HCT116 (cell line): ENCODE measurements around the gene TTC1. TPM values are rescaled to one million over a fixed set of nuclear protein-coding genes. Genes with fewer than 3 reads are reported as not detected.

ENCODE experiments used
- ATAC-seq: fragments of 200-7000 bp; cut with Tn5 transposase; 2 replicates; pipeline ENCODE4 v1.9.1; 2020; ENCODE audit warnings: mild to moderate bottlenecking, moderate library complexity
- BruUV-seq: library from RNA; stranded (reverse); fragments of 400-500 nt; replicated peaks from 2 replicates; lab custom pipeline; 2021; lab: Mats Ljungman, UMichigan
- CTCF ChIA-PET: fragments of 300-600 bp; sonication (Branson Sonifier 250); formaldehyde crosslinking; loops from one replicate; lab custom pipeline; 2021; ENCODE audit warnings: antibody characterized with exemption; lab: Charles Lee
- POLR2A ChIA-PET: fragments of 300-600, 350-600 bp; sonication (Branson Sonifier 250); formaldehyde crosslinking; loops from one replicate; lab custom pipeline; 2021; ENCODE audit warnings: antibody characterized with exemption; lab: Charles Lee
- RAD21 ChIA-PET, 2 experiments: fragments of 300-600 bp; sonication (Branson Sonifier 250); formaldehyde crosslinking; loops; one replicate each; lab custom pipeline; 2023; ENCODE audit warnings: low total read pairs in 2 of 2; ENCODE audit not compliant: uncharacterized antibody in 2 of 2, unreplicated experiment in 2 of 2, low non-redundant PET in 1 of 2; lab: Charles Lee
- DNase-seq: peaks from one replicate; pipeline ENCODE4 v3.0.0-alpha.2; 2010; ENCODE audit warnings: low read depth, low spot score
- H2AFZ ChIP-seq: fragments of 200-600 bp; shearing (Covaris generic), sonication (generic); 2 replicates; pipeline ENCODE4 v1.6.1; 2017; ENCODE audit warnings: low read depth, mixed run types, mixed read lengths, antibody characterized with exemption, low read length; ENCODE audit not compliant: poor library complexity, severe bottlenecking
- H3K27ac ChIP-seq: 2 replicates; pipeline ENCODE4 v1.5.1; 2012; ENCODE audit warnings: low read depth, low read length
- H3K27me3 ChIP-seq: fragments of 200-600 bp; sonication (generic); 2 replicates; pipeline ENCODE4 v1.6.1; 2016; ENCODE audit warnings: mixed run types, low read length, mixed read lengths; ENCODE audit not compliant: insufficient read depth
- H3K36me3 ChIP-seq, 2 experiments: fragments of 200-500 bp in 1 of 2; fragments of 200-600 bp in 1 of 2; sonication (Bioruptor generic) in 1 of 2; sonication (generic) in 1 of 2; 2 replicates each; pipeline versions ENCODE4 v1.5.1 to v1.6.1; 2014 to 2016; ENCODE audit warnings: low read length in 2 of 2, inconsistent platforms in 1 of 2, mixed read lengths in 1 of 2, mixed run types in 1 of 2; ENCODE audit not compliant: insufficient read depth in 2 of 2, control insufficient read depth in 1 of 2
- H3K4me1 ChIP-seq, 2 experiments: fragments of 200-600 bp in 1 of 2; sonication (generic) in 1 of 2; 2 replicates each; pipeline versions ENCODE4 v1.5.1 to v1.6.1; 2012 to 2017; ENCODE audit warnings: low read length in 2 of 2, inconsistent platforms in 1 of 2, mild to moderate bottlenecking in 1 of 2, mixed read lengths in 1 of 2, mixed run types in 1 of 2, moderate library complexity in 1 of 2; ENCODE audit not compliant: insufficient read depth in 2 of 2, control insufficient read depth in 1 of 2
- H3K4me2 ChIP-seq: fragments of 200-600 bp; sonication (generic); 2 replicates; pipeline ENCODE4 v1.6.1; 2017; ENCODE audit warnings: mixed run types, low read length, mixed read lengths
- H3K4me3 ChIP-seq, 2 experiments: fragments of 200-600 bp in 1 of 2; sonication (generic) in 1 of 2; replicated peaks in 1 of 2; 2 replicates each; pipeline ENCODE4 v1.5.1; 2011 to 2016; ENCODE audit warnings: low read length in 2 of 2, control low read depth in 1 of 2, low read depth in 1 of 2, mild to moderate bottlenecking in 1 of 2, mixed read lengths in 1 of 2, mixed run types in 1 of 2
- H3K79me2 ChIP-seq: fragments of 200-600 bp; sonication (generic); 2 replicates; pipeline ENCODE4 v1.6.1; 2017; ENCODE audit warnings: mild to moderate bottlenecking, mixed run types, low read length, moderate library complexity, mixed read lengths; ENCODE audit not compliant: insufficient read depth
- H3K9ac ChIP-seq: fragments of 200-600 bp; sonication (generic); 2 replicates; pipeline ENCODE4 v1.6.1; 2016; ENCODE audit warnings: low read length, mixed read lengths
- H3K9me2 ChIP-seq: fragments of 200-600 bp; sonication (generic), shearing (Covaris generic); 2 replicates; pipeline ENCODE4 v1.6.1; 2017; ENCODE audit warnings: mixed run types, mild to moderate bottlenecking, moderate library complexity; ENCODE audit not compliant: insufficient read depth
- H3K9me3 ChIP-seq, 2 experiments: fragments of 200-500 bp in 1 of 2; fragments of 200-600 bp in 1 of 2; sonication (Bioruptor generic) in 1 of 2; sonication (generic) in 1 of 2; 2 replicates each; pipeline ENCODE4 v1.6.1; 2014 to 2017; ENCODE audit warnings: low read length in 2 of 2, mixed read lengths in 2 of 2, inconsistent platforms in 1 of 2, low read depth in 1 of 2, mild to moderate bottlenecking in 1 of 2, mixed run types in 1 of 2, moderate library complexity in 1 of 2; ENCODE audit not compliant: control insufficient read depth in 1 of 2, insufficient read depth in 1 of 2
- H4K20me1 ChIP-seq: fragments of 200-600 bp; sonication (generic), shearing (Covaris generic); 2 replicates; pipeline ENCODE4 v1.6.1; 2017; ENCODE audit warnings: mixed run types, mild to moderate bottlenecking, moderate library complexity; ENCODE audit not compliant: insufficient read depth
- EGR1 ChIP-seq: IDR thresholded peaks from 2 replicates; pipeline ENCODE4 v1.6.1; 2012; ENCODE audit warnings: low read depth
- FOSL1 ChIP-seq: IDR thresholded peaks from 2 replicates; pipeline ENCODE4 v1.6.1; 2012; ENCODE audit warnings: low read depth
- MAX ChIP-seq: IDR thresholded peaks from 2 replicates; pipeline ENCODE4 v1.6.1; 2012
- RAD21 ChIP-seq: IDR thresholded peaks from 2 replicates; pipeline ENCODE4 v1.6.1; 2012; ENCODE audit warnings: low read depth, mild to moderate bottlenecking
- SP1 ChIP-seq: IDR thresholded peaks from 2 replicates; pipeline ENCODE4 v1.6.1; 2012; ENCODE audit warnings: low read depth
- YY1 ChIP-seq: IDR thresholded peaks from 2 replicates; pipeline ENCODE4 v1.6.1; 2011; ENCODE audit warnings: low read length, low read depth, moderate library complexity, mild to moderate bottlenecking; ENCODE audit not compliant: insufficient replicate concordance; ENCODE audit errors: extremely low read depth
- intact Hi-C: fragments of 100-400 bp; cut with micrococcal nuclease; formaldehyde crosslinking; loops from 2 replicates; pipeline ENCODE4 v1.10.0; 2022
- total RNA-seq: library from RNA; stranded (reverse); gene quantifications from one replicate; pipeline ENCODE4 v1.2.1, GENCODE V29; 2021; ENCODE audit not compliant: unreplicated experiment

The TTC1 gene
- total RNA-seq, 1 experiment from 2014 or later, result 48.1 TPM

- ATAC-seq (no peak), DNase-seq (no peak)
- ChIA-PET POLR2A (interaction anchor here (0.7 kb wide), 1 partner anchor 225 kb away, joined by 6 read pairs; no protein-coding TSS in a partner anchor), CTCF (interaction anchor here (0.7 to 2.1 kb wide), 5 partner anchors 13 to 582 kb away, joined by 3 to 45 read pairs (median 15); partner anchors contain the start of gene TTC1), RAD21 (interaction anchor here in 1 of 2 experiments (2.0 kb wide), 1 partner anchor 322 kb away, joined by 8 read pairs; no protein-coding TSS in a partner anchor)
- Histone ChIP-seq H3K27me3 (no peaks in the 10 kb centered on the region), H4K20me1 (no peaks in the 10 kb centered on the region), H3K79me2 (peaks cover 52% of the 10 kb centered on the region), H2AFZ (no peak overlapping the region), H3K4me2 (no peak overlapping the region), H3K9me3 (no peaks in the 10 kb centered on the region), H3K9me2 (no peaks in the 10 kb centered on the region), H3K27ac (no peak overlapping the region), H3K9ac (no peak overlapping the region), H3K4me3 (no peak overlapping the region), H3K36me3 (0 out of 4 replicates have a peak, but pooled peaks cover 0 to 4% of the 10 kb centered on the region in 2 experiments), H3K4me1 (no peaks in the 10 kb centered on the region)
- TF ChIP-seq MAX (no peak), RAD21 (no peak), SP1 (no peak), EGR1 (no peak), YY1 (no peak), FOSL1 (no peak)
- intact Hi-C loops, result loop anchor here (2.0 to 5.0 kb wide), 3 partner anchors 134 to 322 kb away; no protein-coding TSS in a partner anchor
- BruUV-seq, result no TSS peak
Measured at GRCh38 chr5:160023007-160023907, 14.3 kb downstream of the TTC1 start.
